Mucosa of descending colon (tissue), 3 donors: ENCODE results near the gene SHE. TPM values are rescaled to one million over a fixed set of nuclear protein-coding genes. Genes with fewer than 3 reads are reported as not detected.

Experiments
- ATAC-seq: fragments of 200-7000 bp; cut with Tn5 transposase; one replicate; pipeline ENCODE4 v1.9.1; 2020; ENCODE audit warnings: mild to moderate bottlenecking, moderate library complexity
- DNase-seq, 3 donors: peaks; one replicate each; pipeline ENCODE4 v3.0.0-alpha.2; 2020
- H3K36me3 ChIP-seq: fragments of 200-600 bp; one replicate; pipeline ENCODE4 v1.8.0; 2021; ENCODE audit warnings: low read depth, mild to moderate bottlenecking
- H3K4me1 ChIP-seq: fragments of 200-600 bp; one replicate; pipeline ENCODE4 v1.8.0; 2021; ENCODE audit warnings: low read depth, mild to moderate bottlenecking
- H3K4me3 ChIP-seq: fragments of 200-600 bp; one replicate; pipeline ENCODE4 v1.8.0; 2021; ENCODE audit warnings: mild to moderate bottlenecking
- H3K9me3 ChIP-seq: fragments of 200-600 bp; one replicate; pipeline ENCODE4 v1.8.0; 2021; ENCODE audit warnings: mild to moderate bottlenecking
- intact Hi-C, 2 donors: fragments of 100-400 bp; cut with DNase I in 1 of 2; cut with micrococcal nuclease in 1 of 2; formaldehyde crosslinking; loops; one replicate each; pipeline versions ENCODE4 v1.11.0 to v1.11.1; 2022; cut with DNase I, micrococcal nuclease
- total RNA-seq, 3 donors: library from RNA; stranded (reverse); fragmentation: NEBNext Ultra II Directional in 2 of 3; extraction: Animal tissue kit (Norgen Biotek cat#: 25700) in 2 of 3; gene quantifications; one replicate each; pipeline versions ENCODE4 v1.2.1 to v1.2.4, GENCODE V29; 2021 to 2023
- TF ChIP-seq, protein P1 (sequence below): fragments of 200-600 bp; IDR thresholded peaks from one replicate; pipeline ENCODE4 v1.8.0; 2022; ENCODE audit warnings: antibody characterized with exemption, mild to moderate bottlenecking
- donor health status: DM: no; HTN: no; CAD: no; lungs with moderate emphysema.
- donor health status: DM: no; HTN: no; CAD: no.
- donor health status: DM: no; HTN: yes; CAD: no.

Gene SHE
- total RNA-seq, 3 donors from 2014 or later = 3.6 to 7.7 (median 6.0) TPM

DNA sequence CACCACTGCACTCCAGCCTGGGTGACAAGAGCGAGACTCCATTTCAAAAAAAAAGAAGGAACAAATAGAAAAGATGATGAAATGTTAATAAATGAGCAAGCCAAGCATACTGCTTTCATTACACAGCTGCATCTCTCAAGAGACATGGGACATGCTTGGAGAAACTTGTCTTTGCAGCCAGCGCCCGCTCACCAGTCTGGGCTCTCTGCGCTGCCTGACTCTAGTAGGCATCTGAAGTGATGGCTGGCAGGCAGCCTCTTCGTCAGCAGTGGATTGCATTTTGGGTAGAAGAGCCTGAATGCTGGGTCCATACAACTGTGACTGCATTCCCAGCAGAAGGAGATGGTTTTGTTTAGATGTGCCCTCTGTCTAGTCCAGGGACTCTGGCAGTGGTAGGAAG, 49.1 kb downstream of the SHE start:
- TF ChIP-seq, protein P1, sequence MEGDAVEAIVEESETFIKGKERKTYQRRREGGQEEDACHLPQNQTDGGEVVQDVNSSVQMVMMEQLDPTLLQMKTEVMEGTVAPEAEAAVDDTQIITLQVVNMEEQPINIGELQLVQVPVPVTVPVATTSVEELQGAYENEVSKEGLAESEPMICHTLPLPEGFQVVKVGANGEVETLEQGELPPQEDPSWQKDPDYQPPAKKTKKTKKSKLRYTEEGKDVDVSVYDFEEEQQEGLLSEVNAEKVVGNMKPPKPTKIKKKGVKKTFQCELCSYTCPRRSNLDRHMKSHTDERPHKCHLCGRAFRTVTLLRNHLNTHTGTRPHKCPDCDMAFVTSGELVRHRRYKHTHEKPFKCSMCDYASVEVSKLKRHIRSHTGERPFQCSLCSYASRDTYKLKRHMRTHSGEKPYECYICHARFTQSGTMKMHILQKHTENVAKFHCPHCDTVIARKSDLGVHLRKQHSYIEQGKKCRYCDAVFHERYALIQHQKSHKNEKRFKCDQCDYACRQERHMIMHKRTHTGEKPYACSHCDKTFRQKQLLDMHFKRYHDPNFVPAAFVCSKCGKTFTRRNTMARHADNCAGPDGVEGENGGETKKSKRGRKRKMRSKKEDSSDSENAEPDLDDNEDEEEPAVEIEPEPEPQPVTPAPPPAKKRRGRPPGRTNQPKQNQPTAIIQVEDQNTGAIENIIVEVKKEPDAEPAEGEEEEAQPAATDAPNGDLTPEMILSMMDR = no peak
- no peaks in the 10 kb centered on the region for H3K9me3 ChIP-seq
- ATAC-seq = no peak
- no peak overlapping the region for H3K4me3 ChIP-seq
- peak in 1 of 3 donors; percentile 46 for DNase-seq
- no peaks in the 10 kb centered on the region for H3K36me3 ChIP-seq
- H3K4me1 ChIP-seq = peaks cover 4% of the 10 kb centered on the region
- intact Hi-C loops = no loop called here

DNA sequence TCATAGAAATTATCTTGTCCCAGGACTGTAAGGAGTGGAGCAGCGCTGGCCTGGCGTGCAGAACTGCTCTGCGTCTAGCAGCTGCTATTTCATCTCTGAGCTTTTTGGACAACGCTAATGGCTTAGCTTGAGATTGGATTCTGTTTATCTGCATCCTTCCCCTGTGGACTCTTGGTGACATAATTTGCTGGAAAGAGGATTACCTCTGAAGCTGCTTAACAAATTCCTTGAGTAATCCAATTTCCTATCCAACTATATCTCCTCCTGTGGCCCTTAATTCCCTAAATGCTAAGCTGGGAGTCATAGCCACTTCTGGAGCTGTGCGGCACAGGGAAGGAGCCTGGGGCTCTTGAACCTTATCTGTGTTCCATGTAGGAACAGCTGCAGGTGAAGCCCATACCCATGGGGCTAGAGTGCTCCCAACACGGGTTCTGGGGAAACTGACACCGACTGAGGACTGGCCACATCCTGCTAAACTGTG, 53.8 kb downstream of the SHE start:
- H3K9me3 ChIP-seq = no peaks in the 10 kb centered on the region
- intact Hi-C loops = no loop called here
- peaks cover 3% of the 10 kb centered on the region for H3K4me1 ChIP-seq
- H3K4me3 ChIP-seq = no peak overlapping the region
- H3K36me3 ChIP-seq = no peaks in the 10 kb centered on the region
- TF ChIP-seq, protein P1 = no peak
- DNase-seq (peak in 1 of 3 donors; percentile 22), ATAC-seq (no peak)

DNA sequence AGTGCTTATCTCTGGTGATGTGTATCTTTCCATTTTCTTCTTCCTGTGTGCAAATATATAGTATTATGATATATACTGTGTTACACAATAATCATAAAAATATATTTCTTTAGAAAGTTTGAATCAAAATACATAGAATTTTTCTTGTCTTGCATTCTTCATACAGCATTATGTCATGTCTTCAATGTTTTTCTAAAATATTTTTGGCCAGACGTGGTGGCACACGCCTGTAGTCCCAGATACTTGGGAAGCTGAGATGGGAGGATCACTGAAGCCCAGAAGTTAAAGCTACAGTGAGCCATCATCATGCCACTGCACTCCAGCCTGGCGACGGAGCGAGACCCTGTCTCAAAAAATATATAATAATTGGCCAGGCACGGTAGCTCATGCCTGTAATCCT, 55.4 kb downstream of the SHE start:
- ATAC-seq (no peak), DNase-seq (peak in 1 of 3 donors; percentile 7)
- TF ChIP-seq, protein P1 = no peak
- intact Hi-C loops = no loop called here
- H3K9me3 ChIP-seq = no peaks in the 10 kb centered on the region
- H3K4me3 ChIP-seq = no peak overlapping the region
- peaks cover 3% of the 10 kb centered on the region for H3K4me1 ChIP-seq
- no peaks in the 10 kb centered on the region for H3K36me3 ChIP-seq

DNA sequence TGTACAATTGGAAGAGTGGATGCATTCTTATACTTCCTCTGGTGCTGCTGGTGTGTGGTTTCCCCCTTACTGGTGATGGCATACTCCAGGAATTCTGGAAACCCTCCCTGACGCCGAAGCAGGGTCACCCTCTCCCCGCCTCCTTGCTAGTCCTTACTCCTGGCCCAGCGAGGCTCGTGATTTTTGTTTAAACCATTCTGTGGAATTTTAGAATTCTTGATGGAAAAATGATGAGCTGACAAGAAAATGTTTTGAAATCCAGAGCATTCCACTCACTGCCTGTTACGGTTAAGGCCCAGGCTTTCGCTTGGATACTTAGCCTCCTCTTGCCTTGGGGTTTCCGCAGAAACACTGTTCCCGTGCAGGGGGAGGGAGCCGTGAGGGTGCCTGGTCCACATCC, 55.9 kb downstream of the SHE start:
- TF ChIP-seq, protein P1 = no peak
- peak; percentile 32 for ATAC-seq
- Histone ChIP-seq H3K4me1 (peaks cover 3% of the 10 kb centered on the region), H3K4me3 (no peak overlapping the region), H3K9me3 (no peaks in the 10 kb centered on the region), H3K36me3 (no peaks in the 10 kb centered on the region)
- intact Hi-C loops = no loop called here
- peak in 1 of 3 donors; percentile 50 for DNase-seq

DNA sequence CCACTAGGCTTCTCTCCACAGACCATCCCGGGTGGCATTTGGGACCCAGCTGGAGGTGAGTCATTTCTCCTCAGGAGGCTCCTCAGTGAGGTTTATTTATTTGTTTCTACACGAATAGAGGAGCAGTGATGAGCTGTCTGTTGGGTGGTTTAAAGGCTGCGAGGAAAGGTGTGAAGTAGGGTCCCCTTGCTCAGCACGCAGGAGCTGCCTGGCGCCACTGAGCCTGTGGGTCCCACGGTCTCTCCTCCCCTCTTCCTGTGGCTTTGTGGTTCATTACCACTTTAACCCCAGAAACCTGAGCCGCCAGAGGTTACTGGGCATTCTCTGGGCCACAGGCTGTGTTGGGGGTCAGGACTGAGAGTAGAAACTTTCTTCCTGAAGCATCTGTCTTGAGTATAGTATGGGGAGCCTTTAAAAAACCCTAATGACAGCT, 57.2 kb downstream of the SHE start:
- Histone ChIP-seq H3K9me3 (no peaks in the 10 kb centered on the region), H3K4me3 (no peak overlapping the region), H3K4me1 (peaks cover 3% of the 10 kb centered on the region), H3K36me3 (no peaks in the 10 kb centered on the region)
- intact Hi-C loops = no loop called here
- DNase-seq (peak in 1 of 3 donors; percentile 42), ATAC-seq (peak; percentile 14)
- TF ChIP-seq, protein P1 = no peak
